Measurements from ENCODE around the gene KMT2E.

Gene KMT2E

DNA sequence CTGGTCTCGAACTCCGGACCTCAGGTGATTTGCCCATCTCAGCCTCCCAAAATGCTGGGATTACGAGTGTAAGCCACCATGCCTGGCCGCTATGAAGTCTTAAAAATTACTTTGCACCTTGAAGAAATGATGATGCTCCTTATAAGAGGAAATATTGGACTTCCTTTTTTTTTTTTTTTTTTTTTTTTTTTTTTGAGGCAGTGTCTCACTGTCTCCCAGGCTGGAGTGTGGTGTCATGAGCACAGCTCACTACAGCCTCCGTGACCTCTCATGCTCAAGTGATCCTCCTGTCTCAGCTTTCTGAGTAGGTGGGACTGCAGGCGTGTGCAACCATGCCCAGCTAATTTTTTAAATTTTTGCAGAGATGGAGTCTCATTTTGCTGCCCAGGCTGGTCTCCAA lies 65.3 kb downstream of the KMT2E start:
- peak; percentile 55 to 82 (median 73) for DNase-seq

DNA sequence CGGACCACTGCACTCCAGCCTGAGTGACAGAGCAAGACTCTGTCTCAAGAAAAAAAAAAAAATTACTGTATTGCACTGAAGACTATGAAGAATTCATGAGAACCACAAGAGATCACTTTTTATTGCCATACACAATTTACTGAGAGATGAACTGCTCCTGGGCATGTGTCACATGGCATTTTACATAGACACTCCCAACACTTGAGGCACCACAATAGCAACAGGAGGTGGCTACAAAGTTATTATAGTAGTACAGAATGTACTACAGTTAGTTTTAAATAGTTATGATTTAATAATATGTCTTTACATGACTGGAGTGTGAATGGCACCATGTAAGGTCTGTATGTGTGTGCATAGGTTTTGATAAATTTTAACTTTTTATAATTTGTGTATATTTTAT lies 70.6 kb downstream of the KMT2E start:
- DNase-seq: no peak

DNA sequence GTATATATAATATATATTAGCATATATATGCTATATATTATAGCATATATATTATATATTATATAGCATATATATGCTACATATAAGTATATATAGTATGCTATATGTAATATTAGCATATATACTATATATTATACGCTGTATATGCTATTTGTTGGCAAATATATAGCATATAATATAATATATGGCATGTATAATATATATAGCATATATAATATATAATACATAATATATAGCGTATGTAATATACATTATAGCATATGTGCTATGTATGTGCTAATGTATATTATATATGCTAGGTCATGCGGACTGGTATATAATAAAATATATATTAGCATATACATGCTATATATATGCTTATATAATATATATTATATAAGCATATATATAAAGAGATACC lies 72.8 kb downstream of the KMT2E start:
- no peak for DNase-seq

- DNase-seq: no peak
These were observed 74.0 kb downstream of the KMT2E start for GRCh38 chr7:105087981-105088380.

DNA sequence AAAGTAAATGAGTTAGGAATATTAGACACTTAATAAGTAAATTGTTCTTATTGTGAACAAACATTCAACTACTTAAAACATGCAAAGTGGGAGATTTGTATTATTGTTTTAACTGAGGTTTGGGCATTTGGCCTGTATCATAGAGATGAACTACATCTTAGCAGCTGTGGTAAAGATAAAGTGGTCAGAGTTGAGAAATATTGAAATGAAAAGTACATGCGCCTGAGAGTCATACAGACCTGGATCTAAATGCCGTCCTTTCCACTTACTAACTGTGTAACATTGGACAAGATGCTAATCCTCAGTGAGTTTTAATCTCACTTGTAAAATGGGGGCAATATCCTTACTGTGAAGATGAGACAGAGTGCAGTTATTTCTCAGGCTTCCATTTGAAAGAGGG lies 74.5 kb downstream of the KMT2E start:
- DNase-seq: no peak

DNA sequence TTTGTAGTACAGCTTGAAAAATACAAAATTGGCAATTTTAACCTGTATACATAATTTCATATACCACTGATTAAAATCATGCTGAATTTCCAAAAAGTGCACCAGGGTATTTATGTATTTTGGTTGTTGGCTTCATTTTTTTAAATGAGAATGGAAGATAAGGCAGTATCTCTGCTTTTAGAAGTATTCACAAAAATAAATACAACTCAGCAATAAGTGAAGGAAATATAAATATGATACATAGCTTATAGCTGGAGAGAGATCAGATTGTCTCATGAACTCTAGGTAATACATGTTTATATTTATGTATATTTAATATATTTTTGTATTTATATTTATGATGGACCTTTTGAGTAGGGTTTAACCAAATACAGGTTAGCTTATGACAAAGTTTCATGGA lies 81.0 kb downstream of the KMT2E start:
- no peak for DNase-seq

DNA sequence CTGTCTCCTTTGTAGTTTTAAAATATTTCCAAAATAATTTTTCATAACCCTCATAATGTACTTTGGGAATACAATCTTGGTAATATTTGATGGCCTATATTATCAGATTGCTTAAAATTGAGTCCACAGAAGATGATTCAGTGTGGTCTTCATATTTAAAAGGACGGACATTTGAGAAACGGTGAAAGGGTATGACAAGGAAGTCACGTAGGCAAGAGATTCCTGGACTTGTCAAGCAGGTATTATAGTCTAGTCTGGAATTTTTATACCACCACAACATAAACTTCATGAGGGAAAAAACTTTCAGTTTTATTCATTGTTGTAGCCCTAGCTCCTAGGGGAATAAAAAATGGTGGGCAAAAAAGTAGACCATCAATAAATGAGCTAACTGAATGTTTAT lies 82.3 kb downstream of the KMT2E start:
- no peak for DNase-seq

- no peak for DNase-seq
These were observed 83.6 kb downstream of the KMT2E start for GRCh38 chr7:105097619-105098018.

DNA sequence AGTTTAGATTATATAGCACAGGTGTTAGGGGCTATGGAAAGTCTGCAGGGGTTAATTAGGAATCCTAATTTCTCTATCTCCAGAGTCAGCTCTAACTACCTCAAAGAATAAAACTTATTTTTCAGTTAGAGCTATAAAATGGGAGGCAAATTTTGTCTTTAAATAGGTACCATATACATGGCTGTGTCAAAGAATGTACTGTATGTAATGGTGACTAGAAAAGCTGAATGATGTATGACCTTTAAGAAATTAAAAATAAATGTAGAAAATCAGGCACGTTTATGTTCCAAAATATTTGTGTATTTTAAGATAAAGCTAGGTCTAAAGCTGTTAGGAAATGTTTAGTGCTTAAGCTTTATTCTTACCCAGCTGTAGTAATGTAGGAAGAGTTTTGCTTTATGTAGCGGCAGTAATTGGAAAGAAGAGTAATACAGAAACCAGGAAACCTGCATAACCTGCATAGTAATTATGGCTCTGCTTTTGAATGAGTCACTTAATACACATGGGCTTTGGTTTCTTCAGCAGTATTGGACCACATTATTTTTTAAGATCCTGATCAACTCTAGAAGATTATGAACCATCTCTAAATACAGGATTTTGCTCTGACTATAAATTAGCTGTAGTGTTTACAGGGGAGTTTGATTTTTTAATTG lies 85.0 kb downstream of the KMT2E start:
- DNase-seq: no peak

DNA sequence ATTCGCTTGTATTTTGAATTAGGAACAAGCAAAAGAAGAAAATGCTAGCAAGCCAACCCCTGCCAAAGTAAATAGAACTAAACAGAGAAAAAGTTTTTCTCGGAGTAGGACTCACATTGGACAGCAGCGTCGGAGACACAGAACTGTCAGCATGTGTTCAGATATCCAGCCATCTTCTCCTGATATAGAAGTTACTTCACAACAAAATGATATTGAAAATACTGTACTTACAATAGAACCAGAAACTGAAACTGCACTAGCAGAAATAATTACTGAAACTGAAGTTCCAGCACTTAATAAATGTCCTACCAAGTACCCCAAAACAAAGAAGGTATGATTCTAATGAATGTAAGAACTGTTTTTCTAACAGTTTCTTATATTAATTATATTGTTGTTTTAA lies 87.9 kb downstream of the KMT2E start:
- no peak for DNase-seq

- DNase-seq: no peak
These were observed 88.8 kb downstream of the KMT2E start for GRCh38 chr7:105102557-105103352.

- no peak for DNase-seq
These were observed 91.6 kb downstream of the KMT2E start for GRCh38 chr7:105105579-105105978.

DNA sequence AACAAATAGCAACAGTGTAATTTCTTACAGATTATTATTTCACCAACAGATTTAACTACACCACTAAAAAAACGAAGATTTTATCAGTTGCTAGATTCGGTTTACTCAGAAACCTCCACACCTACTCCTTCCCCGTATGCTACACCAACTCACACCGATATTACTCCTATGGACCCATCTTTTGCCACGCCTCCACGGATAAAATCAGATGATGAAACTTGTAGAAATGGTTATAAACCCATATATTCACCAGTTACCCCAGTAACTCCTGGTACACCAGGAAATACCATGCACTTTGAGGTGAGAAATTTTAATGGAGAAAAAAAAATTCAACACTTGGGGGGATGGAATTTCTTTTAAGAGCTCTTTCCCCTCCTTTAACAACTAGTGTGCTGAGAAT lies 92.5 kb downstream of the KMT2E start:
- DNase-seq: no peak

GRCh38 chr7:105107458-105107857 lies 93.5 kb downstream of the KMT2E start:
- no peak for DNase-seq

DNA sequence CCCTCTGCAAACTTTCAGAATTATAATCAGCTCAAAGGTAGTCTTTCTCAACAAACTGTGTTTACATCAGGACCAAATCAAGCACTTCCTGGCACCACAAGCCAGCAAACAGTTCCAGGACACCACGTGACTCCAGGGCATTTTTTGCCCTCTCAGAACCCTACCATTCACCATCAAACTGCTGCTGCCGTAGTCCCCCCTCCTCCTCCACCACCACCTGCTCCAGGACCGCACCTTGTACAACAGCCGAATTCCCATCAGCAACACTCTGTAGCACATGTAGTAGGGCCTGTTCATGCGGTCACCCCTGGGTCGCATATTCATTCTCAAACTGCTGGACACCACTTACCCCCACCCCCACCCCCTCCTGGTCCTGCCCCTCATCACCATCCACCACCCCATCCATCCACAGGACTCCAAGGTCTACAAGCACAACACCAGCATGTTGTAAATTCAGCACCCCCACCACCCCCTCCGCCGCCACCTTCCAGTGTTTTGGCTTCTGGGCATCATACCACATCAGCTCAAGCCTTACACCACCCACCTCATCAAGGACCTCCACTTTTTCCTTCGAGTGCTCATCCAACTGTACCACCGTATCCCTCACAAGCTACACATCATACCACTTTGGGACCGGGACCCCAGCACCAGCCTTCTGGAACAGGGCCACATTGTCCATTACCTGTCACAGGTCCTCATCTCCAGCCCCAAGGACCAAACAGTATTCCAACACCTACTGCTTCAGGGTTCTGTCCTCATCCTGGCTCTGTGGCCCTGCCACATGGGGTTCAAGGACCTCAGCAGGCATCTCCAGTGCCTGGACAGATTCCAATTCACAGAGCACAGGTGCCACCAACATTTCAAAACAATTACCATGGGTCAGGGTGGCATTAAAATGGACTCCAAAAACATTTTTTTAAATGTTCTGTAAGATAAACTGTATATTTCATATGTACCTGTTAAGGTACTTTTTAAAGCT lies 98.7 kb downstream of the KMT2E start:
- DNase-seq: no peak

GRCh38 chr7:105118612-105119600 lies 104.9 kb downstream of the KMT2E start:
- DNase-seq: peak in 2 of 4 experiments; percentile 11 to 18

- no peak for DNase-seq
These were observed 108.6 kb downstream of the KMT2E start for GRCh38 chr7:105122619-105123018.

DNA sequence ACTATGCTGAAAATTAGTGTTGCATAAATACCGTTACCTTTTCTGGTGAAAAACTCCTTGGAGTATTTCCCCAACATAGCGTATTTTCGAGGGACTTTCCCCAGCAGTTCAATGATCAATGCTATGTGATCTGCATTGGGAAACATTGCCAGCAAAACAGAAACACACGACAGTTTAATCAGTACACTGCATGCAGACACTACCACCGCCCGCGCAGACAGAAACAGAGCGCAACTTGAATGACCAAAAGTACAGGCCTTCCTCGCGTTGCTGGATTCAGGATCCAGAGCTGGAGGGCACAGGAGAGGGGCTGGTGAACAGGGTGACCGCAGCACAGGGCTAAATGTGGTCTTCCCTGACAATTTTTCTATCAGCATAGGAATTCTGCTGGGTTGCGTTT lies 111.7 kb downstream of the KMT2E start:
- no peak for DNase-seq

GRCh38 chr7:105126436-105126975 lies 112.5 kb downstream of the KMT2E start:
- DNase-seq: no peak

DNA sequence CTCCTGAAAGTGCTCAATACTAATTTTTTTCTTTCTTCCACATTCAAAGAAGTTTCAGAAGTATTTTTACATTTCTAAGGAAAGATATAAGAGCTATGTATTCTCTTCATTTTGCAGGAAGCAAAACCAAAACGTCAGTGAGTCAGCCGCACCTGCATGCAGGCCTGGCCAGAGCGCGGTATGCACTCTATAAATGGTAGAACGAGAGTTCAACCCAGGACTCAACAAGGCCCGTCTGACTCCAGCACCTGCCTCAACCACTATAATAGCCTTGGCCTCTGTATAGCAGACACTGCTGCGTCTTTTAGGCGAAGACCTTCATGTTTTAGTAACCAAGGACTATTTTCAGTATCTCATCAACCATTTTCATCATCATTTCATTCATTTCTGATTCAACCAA lies 113.2 kb downstream of the KMT2E start:
- no peak for DNase-seq

- DNase-seq: no peak
These were observed 116.0 kb downstream of the KMT2E start for GRCh38 chr7:105130048-105130447.

DNA sequence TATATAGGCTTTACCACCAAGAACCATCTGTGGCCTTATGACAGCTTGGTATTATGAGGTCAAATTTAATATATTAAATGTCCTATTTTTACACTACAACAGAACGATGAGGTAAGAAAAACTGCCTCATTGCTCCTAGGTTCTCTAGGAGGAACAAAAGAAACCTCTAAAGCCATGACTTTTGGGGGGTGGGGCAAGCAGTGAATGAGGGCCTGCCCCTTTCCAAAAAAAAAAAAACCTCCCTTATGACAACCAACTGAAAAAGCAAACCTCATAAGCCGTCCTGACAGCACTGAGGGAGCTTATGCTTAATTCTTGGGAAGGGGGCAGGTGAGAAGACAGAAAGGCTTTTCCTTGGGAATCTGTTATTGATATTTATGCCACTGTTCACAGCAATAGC lies 116.6 kb downstream of the KMT2E start:
- no peak for DNase-seq

Data from suppressor macrophage (primary cell).